Panc1 (cell line): Measurements from ENCODE around the gene HMGXB4.

ENCODE experiments used
- POLR2AphosphoS5 ChIP-seq: IDR thresholded peaks from 2 replicates; pipeline ENCODE4 v1.6.1; 2012; ENCODE audit warnings: mild to moderate bottlenecking, low read depth, low read length, moderate library complexity
- TF ChIP-seq, protein P1 (sequence below): fragments of 450-650 bp; IDR thresholded peaks from 2 replicates; pipeline ENCODE4 v1.5.1; 2017; ENCODE audit warnings: mild to moderate bottlenecking

DNA sequence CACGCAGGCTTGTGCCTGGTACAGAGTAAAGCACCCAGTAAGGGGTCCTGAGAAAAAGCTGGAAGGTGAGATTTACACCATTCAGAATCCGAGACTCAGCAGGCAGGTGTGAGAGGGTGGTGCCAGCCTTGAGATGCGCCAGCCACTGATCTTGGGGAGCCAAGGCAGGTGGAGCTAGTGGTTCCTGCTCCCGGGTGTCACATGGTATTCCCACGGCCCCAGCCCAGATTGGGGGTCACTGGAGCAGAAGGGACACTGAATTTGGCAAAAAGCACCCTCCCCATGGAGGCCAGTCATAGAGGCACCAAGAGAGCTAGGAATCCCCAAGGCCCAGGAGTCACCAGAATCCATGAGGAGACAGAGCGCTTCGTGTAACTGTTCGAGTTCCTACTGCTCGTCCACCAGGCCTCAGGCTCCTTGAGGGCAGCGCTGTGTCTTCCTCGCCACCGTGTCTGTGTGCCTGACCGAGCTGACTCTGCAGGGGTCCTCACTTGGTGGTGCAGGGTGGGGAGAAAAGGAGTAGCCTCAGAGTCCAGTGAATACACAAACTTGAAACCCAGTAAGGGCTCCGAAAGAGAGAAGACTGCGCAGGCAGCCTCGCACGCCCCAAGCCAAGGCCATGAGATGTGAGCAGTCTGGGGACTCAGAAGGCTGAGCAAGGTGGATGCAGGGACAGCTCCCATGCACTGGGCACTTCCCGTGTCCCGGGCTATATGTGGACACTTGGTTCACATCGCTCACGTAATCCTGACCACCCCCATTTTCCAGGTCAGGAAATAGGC lies 70.6 kb downstream of the HMGXB4 start:
- TF ChIP-seq, protein P1, sequence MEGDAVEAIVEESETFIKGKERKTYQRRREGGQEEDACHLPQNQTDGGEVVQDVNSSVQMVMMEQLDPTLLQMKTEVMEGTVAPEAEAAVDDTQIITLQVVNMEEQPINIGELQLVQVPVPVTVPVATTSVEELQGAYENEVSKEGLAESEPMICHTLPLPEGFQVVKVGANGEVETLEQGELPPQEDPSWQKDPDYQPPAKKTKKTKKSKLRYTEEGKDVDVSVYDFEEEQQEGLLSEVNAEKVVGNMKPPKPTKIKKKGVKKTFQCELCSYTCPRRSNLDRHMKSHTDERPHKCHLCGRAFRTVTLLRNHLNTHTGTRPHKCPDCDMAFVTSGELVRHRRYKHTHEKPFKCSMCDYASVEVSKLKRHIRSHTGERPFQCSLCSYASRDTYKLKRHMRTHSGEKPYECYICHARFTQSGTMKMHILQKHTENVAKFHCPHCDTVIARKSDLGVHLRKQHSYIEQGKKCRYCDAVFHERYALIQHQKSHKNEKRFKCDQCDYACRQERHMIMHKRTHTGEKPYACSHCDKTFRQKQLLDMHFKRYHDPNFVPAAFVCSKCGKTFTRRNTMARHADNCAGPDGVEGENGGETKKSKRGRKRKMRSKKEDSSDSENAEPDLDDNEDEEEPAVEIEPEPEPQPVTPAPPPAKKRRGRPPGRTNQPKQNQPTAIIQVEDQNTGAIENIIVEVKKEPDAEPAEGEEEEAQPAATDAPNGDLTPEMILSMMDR = no peak
- no peak for TF ChIP-seq POLR2AphosphoS5
